ENCODE results near the gene CTU2. TPM values are rescaled to one million over a fixed set of nuclear protein-coding genes. Genes with fewer than 3 reads are reported as not detected.

Gene CTU2
- total and polyA plus RNA-seq, 9 of the 15 experiments (the other 6 are each of a cell fraction or from before 2014, with no cell fraction given) = 1.3 to 105 (median 23.2) TPM

- TF ChIP-seq IFI16 (CRISPR knock-in tag; IDR thresholded peaks at IDR 0.05) (no peak), ZKSCAN3 (CRISPR knock-in tag; IDR thresholded peaks at IDR 0.05) (no peak), SMARCE1 (IDR thresholded peaks at IDR 0.05) (no peak), TAF9B (IDR thresholded peaks at IDR 0.05; ENCODE audit: partially characterized antibody) (no peak), ZNF224 (CRISPR knock-in tag; IDR thresholded peaks at IDR 0.05) (no peak), ZNF639 (CRISPR knock-in tag; conservative IDR thresholded peaks at IDR 0.05 in 1 of 2, IDR thresholded peaks at IDR 0.05 in 1 of 2) (0 out of 4 replicates have a peak, but pooled peaks of 1 of the 2 experiments have one; percentile 36), FOXJ3 (CRISPR knock-in tag; IDR thresholded peaks at IDR 0.05) (no peak), ZNF398 (CRISPR knock-in tag; IDR thresholded peaks at IDR 0.05) (no peak), CEBPZ (IDR thresholded peaks at IDR 0.05; ENCODE audit: borderline replicate concordance, low read depth, low read length) (no peak), ATF6 (CRISPR knock-in tag; IDR thresholded peaks at IDR 0.05) (no peak), TBL1XR1 (IDR thresholded peaks at IDR 0.05; ENCODE audit: low read length in 2 of 2) (no peak), RBM14 (IDR thresholded peaks at IDR 0.05; ENCODE audit: borderline replicate concordance, insufficient read depth, low read depth, low read length) (no peak), COPS2 (conservative IDR thresholded peaks at IDR 0.05) (no peak), JUNB (CRISPR knock-in tag; conservative IDR thresholded peaks at IDR 0.05) (no peak), ATF2 (CRISPR knock-in tag; IDR thresholded peaks at IDR 0.05) (no peak)
Measured at GRCh38 chr16:88759245-88759975, 53.1 kb downstream of the CTU2 start (continued).
